Smooth muscle cell (in vitro differentiated cells): ENCODE results near the gene ANO1. TPM values are rescaled to one million over a fixed set of nuclear protein-coding genes. Genes with fewer than 3 reads are reported as not detected.
"Not testable (repeated sequence)": the region's sequence is repeated elsewhere in the genome, so short reads cannot be mapped to it uniquely, and the experiment has no call there.

ENCODE experiments used
- DNase-seq: peaks from one replicate; lab custom pipeline; 2025; ENCODE audit not compliant: unreplicated experiment; lab: John Stamatoyannopoulos, UW
- H2AFZ ChIP-seq: fragments of 200-600 bp; sonication (generic); 2 replicates; pipeline ENCODE4 v1.6.0; 2016; ENCODE audit warnings: antibody characterized with exemption, low read depth, mild to moderate bottlenecking
- H3F3A ChIP-seq: fragments of 200-600 bp; sonication (generic); 2 replicates; pipeline ENCODE4 v1.6.0; 2017; ENCODE audit warnings: antibody characterized with exemption, low read depth
- H3K27ac ChIP-seq: fragments of 200-600 bp; sonication (generic); 2 replicates; pipeline ENCODE4 v1.5.1; 2016; ENCODE audit warnings: low read depth, mild to moderate bottlenecking
- H3K27me3 ChIP-seq: fragments of 200-600 bp; sonication (generic); 2 replicates; pipeline ENCODE4 v1.6.1; 2016; ENCODE audit warnings: low read depth, mild to moderate bottlenecking
- H3K36me3 ChIP-seq: fragments of 200-600 bp; sonication (generic); 2 replicates; pipeline ENCODE4 v1.5.1; 2016; ENCODE audit warnings: low read depth
- H3K4me1 ChIP-seq: fragments of 200-600 bp; sonication (generic); 2 replicates; pipeline ENCODE4 v1.5.1; 2016; ENCODE audit warnings: low read depth
- H3K4me2 ChIP-seq: fragments of 200-600 bp; sonication (generic); 2 replicates; pipeline ENCODE4 v1.6.0; 2016; ENCODE audit warnings: mild to moderate bottlenecking
- H3K4me3 ChIP-seq: fragments of 200-600 bp; sonication (generic); 2 replicates; pipeline ENCODE4 v1.5.1; 2016; ENCODE audit warnings: mild to moderate bottlenecking
- H3K79me2 ChIP-seq: fragments of 200-600 bp; sonication (generic); 2 replicates; pipeline ENCODE4 v1.6.0; 2016; ENCODE audit warnings: low read depth, mild to moderate bottlenecking
- H3K9ac ChIP-seq: fragments of 200-600 bp; sonication (generic); 2 replicates; pipeline ENCODE4 v1.6.0; 2016; ENCODE audit warnings: low read depth
- H3K9me3 ChIP-seq: fragments of 200-600 bp; sonication (generic); replicated peaks from 2 replicates; pipeline ENCODE4 v1.5.1; 2016; ENCODE audit warnings: low read depth
- H4K20me1 ChIP-seq: fragments of 200-600 bp; sonication (generic); 2 replicates; pipeline ENCODE4 v1.6.0; 2016; ENCODE audit warnings: low read depth
- WGBS: methylation state at CpG from one replicate; pipeline ENCODE4 v1.1.7; 2016; ENCODE audit warnings: low lambda C conversion rate; 5-methylcytosine and 5-hydroxymethylcytosine counted together
- polyA plus RNA-seq: library from polyadenylated mRNA; unstranded; fragments of >200 nt; fragmentation: Nextera tagmentation; extraction: Ambion mirVana; gene quantifications from 2 replicates; pipeline ENCODE4 v1.2.1, GENCODE V29; 2016
- total RNA-seq: library from RNA; depleted of rRNA; stranded (reverse); fragments of >200 nt; gene quantifications from 2 replicates; pipeline ENCODE4 v1.2.3, GENCODE V29; 2014
- TF ChIP-seq, protein P1 (sequence below): fragments of 200-600 bp; sonication (generic); IDR thresholded peaks from 2 replicates; pipeline ENCODE4 v1.5.1; 2017; ENCODE audit warnings: borderline replicate concordance, mild to moderate bottlenecking, antibody characterized with exemption; ENCODE audit not compliant: insufficient read depth, poor library complexity, severe bottlenecking

Gene ANO1
- total and polyA plus RNA-seq, 2 experiments from 2014 or later = 93.4 to 133 TPM

GRCh38 chr11:70218076-70218475, 140.0 kb downstream of the ANO1 start:
- H3K4me1 ChIP-seq, H3K27me3 ChIP-seq, H3K9ac ChIP-seq, H3K27ac ChIP-seq, H3F3A ChIP-seq, H3K36me3 ChIP-seq, H3K4me3 ChIP-seq, H3K9me3 ChIP-seq, H3K79me2 ChIP-seq, DNase-seq, H4K20me1 ChIP-seq, H2AFZ ChIP-seq, H3K4me2 ChIP-seq: not testable (repeated sequence)
- 76% methylated on average over 8 of the region's 8 CpGs for WGBS

DNA sequence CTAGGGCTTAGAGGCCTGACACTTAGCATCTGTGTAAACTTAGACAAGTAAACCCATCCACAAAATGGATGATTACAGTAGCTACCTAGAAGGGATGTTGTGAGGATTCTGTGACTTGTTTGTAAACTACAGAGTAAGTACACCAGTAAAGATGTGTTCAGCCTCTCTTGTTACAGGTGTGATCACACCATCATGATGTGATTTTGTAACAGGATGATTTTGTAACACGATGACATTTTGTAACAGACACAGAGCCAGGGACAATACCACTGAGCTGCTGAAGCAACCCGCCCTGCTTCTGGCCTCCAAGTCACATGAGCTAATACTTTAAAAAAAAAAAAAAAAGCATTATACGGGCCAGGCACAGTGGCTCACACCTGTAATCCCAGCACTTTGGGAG, 142.0 kb downstream of the ANO1 start:
- no peaks in the 10 kb centered on the region for H3K4me1 ChIP-seq
- H3K27me3 ChIP-seq = no peaks in the 10 kb centered on the region
- H3K9me3 ChIP-seq = no peaks in the 10 kb centered on the region
- H3K27ac ChIP-seq = no peak overlapping the region
- TF ChIP-seq, protein P1, sequence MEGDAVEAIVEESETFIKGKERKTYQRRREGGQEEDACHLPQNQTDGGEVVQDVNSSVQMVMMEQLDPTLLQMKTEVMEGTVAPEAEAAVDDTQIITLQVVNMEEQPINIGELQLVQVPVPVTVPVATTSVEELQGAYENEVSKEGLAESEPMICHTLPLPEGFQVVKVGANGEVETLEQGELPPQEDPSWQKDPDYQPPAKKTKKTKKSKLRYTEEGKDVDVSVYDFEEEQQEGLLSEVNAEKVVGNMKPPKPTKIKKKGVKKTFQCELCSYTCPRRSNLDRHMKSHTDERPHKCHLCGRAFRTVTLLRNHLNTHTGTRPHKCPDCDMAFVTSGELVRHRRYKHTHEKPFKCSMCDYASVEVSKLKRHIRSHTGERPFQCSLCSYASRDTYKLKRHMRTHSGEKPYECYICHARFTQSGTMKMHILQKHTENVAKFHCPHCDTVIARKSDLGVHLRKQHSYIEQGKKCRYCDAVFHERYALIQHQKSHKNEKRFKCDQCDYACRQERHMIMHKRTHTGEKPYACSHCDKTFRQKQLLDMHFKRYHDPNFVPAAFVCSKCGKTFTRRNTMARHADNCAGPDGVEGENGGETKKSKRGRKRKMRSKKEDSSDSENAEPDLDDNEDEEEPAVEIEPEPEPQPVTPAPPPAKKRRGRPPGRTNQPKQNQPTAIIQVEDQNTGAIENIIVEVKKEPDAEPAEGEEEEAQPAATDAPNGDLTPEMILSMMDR = no peak
- DNase-seq = no peak
- H2AFZ ChIP-seq = no peak overlapping the region
- H3K36me3 ChIP-seq = no peaks in the 10 kb centered on the region
- H3K79me2 ChIP-seq = no peaks in the 10 kb centered on the region
- no peak overlapping the region for H3K9ac ChIP-seq
- 88% methylated on average over 3 of the region's 3 CpGs for WGBS
- H3K4me3 ChIP-seq = no peak overlapping the region
- H3F3A ChIP-seq = no peaks in the 10 kb centered on the region
- no peak overlapping the region for H3K4me2 ChIP-seq
- H4K20me1 ChIP-seq = no peaks in the 10 kb centered on the region

GRCh38 chr11:70220920-70221319, 142.8 kb downstream of the ANO1 start:
- no peaks in the 10 kb centered on the region for H3F3A ChIP-seq
- TF ChIP-seq, protein P1 = no peak
- H3K4me2 ChIP-seq = no peak overlapping the region
- no peak overlapping the region for H3K4me3 ChIP-seq
- 94% methylated on average over 1 of the region's 1 CpG for WGBS
- no peaks in the 10 kb centered on the region for H3K9me3 ChIP-seq
- H3K27me3 ChIP-seq = no peaks in the 10 kb centered on the region
- no peaks in the 10 kb centered on the region for H3K4me1 ChIP-seq
- H4K20me1 ChIP-seq = no peaks in the 10 kb centered on the region
- H2AFZ ChIP-seq = no peak overlapping the region
- H3K9ac ChIP-seq = no peak overlapping the region
- H3K79me2 ChIP-seq = no peaks in the 10 kb centered on the region
- no peak for DNase-seq
- H3K27ac ChIP-seq = no peak overlapping the region
- no peaks in the 10 kb centered on the region for H3K36me3 ChIP-seq

GRCh38 chr11:70225681-70226177, 147.6 kb downstream of the ANO1 start:
- no peak overlapping the region for H3K27ac ChIP-seq
- H3K9ac ChIP-seq = no peak overlapping the region
- WGBS = 86% methylated on average over 8 of the region's 8 CpGs
- H3F3A ChIP-seq = no peaks in the 10 kb centered on the region
- TF ChIP-seq, protein P1 = no peak
- no peaks in the 10 kb centered on the region for H3K9me3 ChIP-seq
- no peaks in the 10 kb centered on the region for H3K79me2 ChIP-seq
- no peak overlapping the region for H2AFZ ChIP-seq
- H3K36me3 ChIP-seq = no peaks in the 10 kb centered on the region
- no peak overlapping the region for H3K4me2 ChIP-seq
- DNase-seq = no peak
- H3K27me3 ChIP-seq = no peaks in the 10 kb centered on the region
- no peak overlapping the region for H3K4me3 ChIP-seq
- no peaks in the 10 kb centered on the region for H4K20me1 ChIP-seq
- no peaks in the 10 kb centered on the region for H3K4me1 ChIP-seq
